Measurements from ENCODE around the gene PDE1C.

The PDE1C gene

DNA sequence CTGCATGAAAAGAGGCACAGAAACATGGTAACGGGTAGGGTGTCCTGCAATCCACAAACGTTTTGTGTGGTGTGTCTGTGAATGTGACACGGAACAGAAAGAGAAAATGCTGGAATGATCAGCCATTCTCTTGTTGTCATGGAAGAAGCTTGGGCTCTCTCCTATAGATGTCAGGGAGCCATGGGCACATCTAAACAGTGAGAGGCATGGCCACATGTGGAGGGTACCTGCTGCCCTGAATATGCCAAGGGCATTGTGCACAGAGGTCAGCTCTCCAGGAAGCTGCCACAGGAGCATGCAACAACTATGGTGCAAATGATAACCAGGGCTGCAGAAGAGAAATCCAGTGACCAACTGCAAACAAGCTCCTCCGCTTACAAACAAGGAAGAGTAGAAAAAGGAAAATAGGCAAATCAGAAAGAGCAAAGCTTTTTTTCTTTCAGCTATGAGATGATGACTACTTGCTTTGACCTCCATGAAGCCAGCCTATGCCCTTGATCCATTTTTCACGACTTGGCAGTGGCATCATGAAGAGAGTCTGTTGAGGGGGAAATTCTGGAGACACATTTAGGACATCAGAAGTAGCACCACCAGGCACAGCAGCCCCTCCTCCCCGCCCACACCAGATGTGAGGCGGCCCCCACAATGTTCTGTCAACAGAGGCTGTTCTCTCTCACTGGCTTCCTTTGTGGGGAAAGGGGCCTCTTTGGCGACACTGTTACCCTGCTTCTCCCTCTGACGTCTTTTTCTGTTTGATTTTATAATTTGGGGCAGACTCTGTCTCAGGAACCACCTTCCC lies 4.8 kb upstream of the PDE1C start:
- no peak for DNase-seq (ENCODE audit: low read depth)

DNA sequence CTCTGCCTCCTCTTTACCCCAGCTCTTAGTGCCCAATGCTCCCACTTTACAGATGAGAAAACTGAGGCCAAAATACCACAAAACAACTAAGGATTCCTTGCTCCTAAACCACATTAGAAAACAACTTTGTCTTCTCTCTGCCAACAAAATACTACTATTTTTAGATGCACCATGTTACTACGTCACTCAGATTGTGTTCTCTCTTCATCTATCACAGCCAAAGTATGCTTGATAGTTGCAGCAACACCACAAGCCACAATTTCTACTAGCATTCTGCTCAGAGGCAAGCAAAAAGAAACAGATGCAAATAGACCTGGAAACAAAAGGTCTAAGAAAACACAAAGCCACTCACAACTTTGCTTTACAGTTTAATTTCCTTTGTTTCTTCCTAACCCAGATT lies 3.3 kb upstream of the PDE1C start:
- peak; percentile 53 for DNase-seq (ENCODE audit: low read depth)

DNA sequence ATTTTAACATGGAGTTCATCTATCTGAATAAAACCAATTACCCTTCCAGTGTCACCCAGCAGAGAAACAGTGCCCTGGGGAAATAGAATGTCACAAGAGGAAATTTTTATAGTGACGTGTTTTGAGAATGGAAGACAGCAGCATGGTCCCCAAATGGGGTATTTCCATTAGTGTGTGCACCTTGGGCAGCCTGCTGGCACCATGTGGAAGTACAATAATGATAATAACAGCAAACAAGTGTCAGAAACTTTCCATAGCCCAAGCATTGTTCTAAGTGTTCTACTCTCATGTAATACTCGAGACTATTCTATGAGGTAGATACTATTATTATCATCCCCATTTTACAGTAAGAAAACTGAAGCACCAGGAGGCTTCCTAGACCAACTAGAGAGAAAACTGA lies 2.2 kb upstream of the PDE1C start:
- DNase-seq (ENCODE audit: low read depth), result no peak

DNA sequence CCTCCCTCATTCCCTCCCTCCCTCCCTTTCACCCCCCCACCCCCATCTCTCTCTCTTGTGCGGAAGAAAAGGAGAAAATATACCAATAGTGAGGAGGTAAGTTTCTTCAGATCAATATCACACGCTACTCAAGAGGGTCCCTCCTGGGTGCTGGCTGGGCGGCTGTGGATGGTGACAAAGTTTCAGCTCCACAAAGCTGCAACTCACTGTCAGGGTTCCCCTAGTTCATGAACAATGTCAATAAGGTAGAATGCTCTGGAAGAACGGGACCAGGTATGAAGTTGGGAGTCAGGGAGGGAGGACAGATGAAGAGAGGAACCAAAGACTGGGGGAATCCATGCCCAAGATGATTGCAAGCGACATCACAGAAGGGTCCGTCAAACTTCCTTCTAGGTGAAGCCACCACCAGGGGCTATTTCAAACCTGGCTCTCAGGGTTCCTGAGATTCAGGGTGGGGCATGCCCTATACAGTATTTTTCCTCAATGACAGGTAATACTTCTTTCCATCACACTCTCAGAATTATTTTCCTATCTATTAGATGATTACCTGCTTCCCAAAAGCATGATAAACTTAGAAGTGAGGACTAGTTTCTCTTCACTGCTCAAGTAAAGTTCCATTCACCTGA lies 1.4 kb upstream of the PDE1C start:
- DNase-seq (ENCODE audit: low read depth), result no peak

DNA sequence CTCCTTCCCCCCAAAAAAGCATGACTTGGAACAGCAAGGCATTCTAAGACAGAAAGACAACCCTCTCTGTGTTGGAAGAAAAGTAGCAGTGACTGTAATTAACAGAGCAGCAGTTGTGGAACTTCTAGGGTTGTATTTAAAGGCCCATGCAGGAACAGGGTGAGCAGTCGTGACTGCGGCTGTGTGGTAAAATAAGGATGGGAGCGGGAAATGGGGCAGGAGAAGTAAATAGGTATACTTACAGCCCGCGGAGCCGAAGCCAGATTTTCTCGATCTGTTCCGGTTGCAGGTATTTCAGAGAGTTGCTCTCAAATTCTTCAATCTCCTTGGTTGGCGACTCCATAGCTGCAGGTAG lies 179 bp downstream of the PDE1C start:
- no peak for DNase-seq (ENCODE audit: low read depth)

DNA sequence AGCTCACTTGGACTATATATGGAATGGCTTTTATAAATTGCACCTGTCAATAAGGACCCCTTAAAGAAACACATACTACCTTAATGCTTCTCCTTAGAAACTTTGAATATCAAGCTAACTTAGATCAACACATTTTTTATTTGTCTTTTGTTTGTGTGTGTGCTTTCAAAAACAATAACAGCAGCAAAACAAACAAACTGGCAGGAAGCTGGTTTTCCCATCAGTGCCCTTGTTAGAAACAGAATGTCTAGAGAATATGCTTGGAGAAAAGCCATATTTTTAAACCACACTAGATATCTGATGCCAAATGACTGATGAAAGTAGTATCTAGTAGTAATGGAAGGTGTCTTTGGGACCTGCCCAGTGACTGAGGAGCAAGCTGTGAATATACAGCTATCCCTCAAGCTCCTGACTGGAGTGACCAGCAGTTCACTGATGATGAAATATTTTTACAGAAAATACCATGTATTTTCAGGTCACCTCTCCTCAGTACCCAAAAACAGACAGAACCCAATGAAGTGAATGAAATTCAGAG lies 1.0 kb downstream of the PDE1C start:
- DNase-seq (ENCODE audit: low read depth), result no peak

DNA sequence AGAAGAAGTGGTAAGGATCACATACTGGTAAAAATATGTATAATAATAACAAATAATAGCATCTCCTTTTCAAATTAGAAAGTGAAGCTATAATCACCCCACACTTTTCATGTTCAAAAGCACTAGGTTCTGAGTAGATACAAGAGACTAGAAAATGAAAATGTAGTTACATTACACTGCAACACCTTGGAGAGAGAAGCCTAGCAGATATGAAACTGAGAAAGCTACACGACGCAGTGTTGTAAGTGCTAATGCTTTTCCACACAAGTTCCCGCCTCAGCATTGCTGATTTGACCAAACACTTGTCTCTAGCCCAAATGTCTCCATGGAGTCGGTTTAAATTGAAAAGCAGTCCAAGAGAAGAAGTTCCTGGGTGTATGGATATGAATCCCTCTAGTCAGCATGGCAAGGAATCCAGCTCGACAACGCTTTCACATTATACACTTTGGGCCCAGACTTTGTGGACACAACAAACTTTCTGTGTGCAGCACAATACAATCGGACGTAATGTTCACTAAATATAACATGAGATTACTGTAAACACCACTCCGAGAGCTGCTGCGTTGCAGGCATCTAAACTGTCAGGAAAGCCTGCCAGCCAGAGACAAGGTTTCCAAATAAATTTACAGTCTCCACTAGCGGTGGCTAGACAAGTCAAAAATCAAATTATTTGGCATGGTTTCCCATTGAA lies 1.7 kb downstream of the PDE1C start:
- no peak for DNase-seq (ENCODE audit: low read depth)

DNA sequence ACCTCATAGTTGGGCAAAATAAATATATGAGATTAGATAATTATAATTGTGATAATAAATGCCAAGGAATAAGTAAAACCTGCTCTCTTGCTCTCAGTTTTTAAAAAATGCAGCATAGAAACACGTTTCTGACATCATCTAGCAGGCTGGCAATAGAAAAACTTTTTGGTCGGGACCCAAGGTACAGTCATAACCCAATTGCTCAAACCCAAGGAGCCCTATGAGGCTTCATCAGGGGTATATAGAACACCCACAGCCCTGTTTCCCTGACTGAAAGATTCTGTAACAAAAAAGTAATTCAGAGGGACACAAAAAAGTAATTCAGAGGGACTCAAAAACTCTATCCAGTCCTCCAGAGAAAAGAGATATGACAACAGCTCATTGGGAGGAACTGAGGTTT lies 3.8 kb downstream of the PDE1C start:
- no peak for DNase-seq (ENCODE audit: low read depth)

DNA sequence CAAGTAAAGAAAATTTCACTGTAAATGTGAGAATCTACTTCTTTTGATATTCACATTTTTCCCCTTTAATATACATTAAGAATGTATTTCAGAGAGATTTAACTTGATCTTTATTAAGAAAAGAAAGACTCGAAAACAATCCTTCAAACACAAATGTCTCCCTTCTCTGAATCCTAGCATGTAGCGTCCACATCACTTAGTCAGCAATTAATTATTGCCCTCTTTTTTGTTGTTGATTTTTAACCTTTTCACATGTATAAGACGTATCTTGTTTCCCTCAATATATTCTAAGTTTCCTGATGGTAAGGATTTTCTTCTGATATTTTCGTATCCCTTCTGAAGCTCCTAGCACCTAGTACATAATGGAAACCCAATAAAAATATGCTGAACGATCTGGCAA lies 6.6 kb downstream of the PDE1C start:
- no peak for DNase-seq (ENCODE audit: low read depth)

DNA sequence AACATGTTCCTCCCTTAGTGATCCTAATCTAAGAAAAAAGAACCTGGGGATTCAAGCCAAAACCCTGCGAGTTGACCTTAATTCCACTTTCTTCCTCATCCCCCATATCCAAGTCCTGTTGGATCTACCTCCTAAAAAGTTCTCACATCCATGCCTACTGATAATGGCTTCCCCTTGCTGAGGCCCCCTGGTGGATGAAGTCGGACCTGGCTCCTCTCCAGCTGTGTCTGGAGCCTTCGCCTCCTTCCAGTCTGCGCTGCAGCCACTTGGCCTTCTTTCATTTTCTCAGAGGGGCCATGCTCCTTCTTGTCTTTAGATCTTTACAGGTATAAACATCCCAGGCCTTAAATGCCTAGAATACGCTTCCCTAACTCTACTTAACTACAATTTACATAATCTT lies 8.1 kb downstream of the PDE1C start:
- no peak for DNase-seq (ENCODE audit: low read depth)

DNA sequence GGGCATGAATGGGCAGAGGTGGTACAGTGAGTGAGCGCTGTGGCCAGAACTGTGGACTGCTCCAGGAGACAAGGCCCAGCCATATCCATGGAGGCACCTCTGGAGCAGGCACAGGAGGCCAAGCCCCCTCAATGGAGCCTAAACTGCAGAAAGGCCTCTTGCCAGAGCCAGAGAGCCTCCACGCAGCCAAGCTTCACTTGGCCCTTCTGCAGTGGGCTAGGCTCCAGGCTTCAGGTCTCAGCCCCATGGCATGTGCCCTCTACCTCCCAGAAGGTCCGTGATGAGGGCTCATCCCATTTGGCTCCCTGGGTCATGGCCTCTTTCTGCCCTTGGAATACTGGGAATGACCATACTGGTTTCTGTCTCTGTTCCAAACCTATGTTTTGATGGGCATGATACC lies 8.9 kb downstream of the PDE1C start:
- no peak for DNase-seq (ENCODE audit: low read depth)

DNA sequence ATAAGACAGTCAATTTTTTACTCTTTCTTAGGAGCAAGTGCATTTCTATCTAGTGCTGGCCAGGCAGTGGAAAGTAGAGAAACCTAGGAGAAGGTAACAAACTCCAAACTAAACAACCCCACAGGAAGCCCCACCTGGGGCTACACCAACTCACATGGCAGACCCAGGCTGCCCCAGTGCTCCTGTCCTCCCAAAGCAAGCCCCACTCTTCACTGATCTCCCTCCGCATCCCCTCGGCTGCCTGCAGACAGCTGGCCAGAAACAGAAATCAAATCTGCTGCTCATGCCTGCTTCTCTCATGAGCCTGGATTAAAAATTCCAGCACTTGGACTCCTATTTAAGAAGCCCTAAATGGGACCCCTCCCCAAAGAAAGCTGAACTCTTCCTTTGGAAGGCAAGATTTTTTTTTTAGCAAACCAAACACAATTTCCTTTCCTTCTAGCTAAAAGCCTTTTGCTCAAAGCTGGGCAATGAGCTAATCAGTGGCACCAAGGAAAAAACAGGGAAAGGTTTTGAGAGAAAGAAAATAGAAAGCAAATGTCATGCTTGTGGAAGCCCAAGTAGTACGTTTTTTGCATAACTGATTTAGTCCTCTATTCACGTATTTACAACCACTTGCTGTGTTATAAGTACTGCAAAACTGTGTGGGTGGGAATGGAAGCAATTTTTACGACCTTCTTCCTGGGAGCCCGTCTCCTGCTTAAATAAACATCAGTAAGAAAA lies 10.8 kb downstream of the PDE1C start:
- DNase-seq (ENCODE audit: low read depth), result peak; percentile 62

DNA sequence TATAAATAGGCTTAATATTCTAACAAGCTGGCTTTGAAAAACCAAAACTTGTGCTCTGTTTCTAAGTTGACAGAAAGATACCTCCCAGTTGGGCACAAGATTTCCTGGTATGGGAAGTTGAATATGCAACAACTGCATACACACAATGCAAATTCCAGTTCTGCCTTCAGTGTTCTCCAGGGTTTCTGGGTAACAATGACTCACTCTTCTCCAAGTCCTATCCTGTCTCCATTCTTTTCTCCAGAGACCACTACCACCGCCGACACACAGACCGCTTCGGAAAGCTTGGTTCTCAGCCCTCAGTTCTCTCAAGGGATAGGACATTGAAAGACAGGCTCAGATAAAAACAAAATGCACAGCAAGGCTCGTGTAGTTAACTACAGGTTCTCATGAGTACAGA lies 12.2 kb downstream of the PDE1C start:
- no peak for DNase-seq (ENCODE audit: low read depth)

DNA sequence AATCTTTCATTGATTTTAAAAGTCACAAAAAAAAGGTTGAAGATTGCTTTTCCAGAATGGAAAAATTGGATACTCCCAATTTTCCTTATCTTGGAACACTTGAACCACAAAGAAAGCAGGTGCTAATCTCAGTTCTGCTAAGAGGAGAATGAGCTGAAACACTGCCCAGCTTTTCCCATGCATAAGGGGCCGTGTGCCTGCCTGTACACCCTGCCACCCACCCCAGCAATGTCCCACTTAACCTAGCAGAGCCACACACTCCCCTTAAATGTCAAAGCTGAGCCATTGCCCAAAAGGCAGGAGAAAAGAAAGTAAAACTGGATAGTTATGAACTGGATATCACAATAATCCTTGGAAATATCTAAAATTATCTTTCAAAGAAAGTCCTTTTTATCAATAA lies 13.4 kb downstream of the PDE1C start:
- no peak for DNase-seq (ENCODE audit: low read depth)

DNA sequence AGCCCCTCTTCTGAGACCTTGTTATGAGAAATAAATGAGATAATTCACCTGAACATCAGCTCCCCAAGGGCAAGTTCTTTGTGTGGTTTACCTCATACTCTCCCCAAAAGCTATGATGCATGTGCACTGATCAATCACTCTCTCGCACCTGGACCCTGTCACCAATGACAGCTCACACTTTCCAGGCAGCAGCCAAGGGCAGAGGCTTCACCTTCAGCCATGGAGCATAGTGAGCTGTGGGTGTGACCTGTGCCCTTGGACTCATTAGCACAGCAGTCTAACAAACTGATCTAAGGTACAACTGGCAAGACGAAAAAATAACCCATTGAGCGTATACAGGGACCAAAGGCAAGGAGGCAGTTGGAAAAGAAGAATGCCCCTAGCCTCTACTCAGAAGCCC lies 17.0 kb downstream of the PDE1C start:
- no peak for DNase-seq (ENCODE audit: low read depth)

DNA sequence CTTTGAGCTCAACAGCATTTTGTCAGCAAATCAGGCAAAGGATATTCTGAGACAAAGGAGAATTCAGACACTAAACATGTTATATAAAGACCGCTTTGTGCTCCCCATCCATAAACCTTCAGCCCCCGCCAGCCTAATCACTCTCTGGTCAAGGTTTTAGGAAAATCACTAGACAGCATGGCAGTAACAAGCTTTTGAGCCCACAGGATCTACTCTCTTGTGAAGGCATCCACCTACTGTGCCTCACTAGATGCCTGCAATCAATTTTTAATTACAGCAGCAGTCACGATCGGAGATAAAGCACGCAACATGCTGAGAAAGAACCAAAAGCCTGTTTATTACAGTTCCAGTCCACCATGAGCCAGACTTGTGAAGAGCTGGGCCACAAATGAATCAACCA lies 19.1 kb downstream of the PDE1C start:
- DNase-seq (ENCODE audit: low read depth), result no peak

DNA sequence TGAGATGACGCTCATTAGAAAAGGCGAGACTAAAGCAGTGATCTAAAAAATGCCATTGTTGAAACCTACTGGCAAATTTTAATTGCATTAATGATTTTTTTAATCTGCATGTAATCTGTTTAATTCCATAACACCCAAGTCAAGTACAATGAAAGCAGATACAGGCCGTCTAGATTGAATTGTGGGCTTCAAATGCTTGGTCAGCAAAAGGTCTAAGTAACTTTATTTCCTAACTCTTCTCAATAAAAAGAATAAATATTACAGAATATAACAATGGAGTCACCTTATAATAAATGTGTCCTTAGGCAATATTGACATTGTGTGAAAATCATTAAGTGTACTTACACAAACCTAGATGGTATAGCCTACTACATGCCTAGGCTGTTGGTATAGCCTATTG lies 20.6 kb downstream of the PDE1C start:
- DNase-seq (ENCODE audit: low read depth), result no peak

DNA sequence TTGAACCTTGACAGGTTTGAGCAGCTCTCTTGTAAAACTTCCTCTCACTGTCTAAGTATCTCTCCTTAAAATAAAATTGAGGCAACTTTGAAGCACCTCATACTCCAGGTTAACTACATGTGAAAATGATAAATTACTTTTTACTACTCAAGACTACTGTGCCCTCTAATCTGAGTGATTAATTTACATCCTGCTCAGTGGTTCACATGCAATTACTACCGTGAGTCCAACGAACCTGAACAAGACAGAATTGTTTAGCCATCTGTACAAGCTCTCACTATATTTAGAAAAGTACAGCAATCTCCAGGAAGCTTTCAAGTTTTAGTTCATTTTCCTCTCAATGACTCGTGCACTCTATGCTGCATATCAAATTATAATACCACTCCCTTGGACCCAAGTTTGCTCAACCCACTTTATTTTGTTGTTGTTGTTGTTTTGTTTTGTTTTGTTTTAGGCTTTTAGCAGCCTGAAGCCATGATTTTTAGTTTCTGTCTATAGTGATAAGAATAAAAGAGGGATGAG lies 21.2 kb downstream of the PDE1C start:
- no peak for DNase-seq (ENCODE audit: low read depth)

DNA sequence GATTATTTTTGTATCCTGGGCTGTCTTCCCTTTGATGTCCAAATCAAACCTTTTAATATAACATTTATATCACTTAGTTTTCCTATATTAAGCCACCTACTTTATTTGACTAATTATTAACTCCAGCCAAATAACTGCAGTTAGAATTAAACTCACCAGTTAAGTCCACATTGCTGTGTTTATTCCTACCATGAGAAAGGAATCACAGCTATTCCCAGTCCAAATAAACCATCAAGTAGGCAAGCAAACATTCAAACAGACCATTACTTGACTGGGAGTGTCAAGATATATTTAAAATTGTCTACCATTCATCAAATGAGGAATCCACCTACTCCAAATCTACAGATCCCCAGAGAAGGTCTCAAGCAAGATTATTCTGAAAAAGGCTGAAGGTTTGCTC lies 22.4 kb downstream of the PDE1C start:
- DNase-seq (ENCODE audit: low read depth), result no peak

DNA sequence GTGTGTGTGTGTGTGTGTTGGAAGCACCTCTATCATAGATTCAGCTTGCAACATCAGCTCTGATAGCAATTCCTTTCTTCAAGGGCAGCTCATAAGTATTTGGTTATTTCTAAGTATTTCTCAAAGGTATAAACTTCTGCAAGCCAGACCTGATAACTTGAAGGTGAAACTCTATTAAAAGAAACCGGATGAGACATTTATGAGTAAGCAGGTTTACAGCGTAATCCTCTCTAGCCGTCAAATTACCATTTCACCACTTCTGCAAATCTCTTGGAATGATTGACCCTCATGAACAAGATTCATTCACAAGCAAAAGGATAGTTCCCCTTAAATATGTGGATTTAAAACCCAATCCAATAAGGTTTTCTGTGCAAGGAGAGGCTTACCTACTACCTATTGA lies 23.1 kb downstream of the PDE1C start:
- no peak for DNase-seq (ENCODE audit: low read depth)

DNA sequence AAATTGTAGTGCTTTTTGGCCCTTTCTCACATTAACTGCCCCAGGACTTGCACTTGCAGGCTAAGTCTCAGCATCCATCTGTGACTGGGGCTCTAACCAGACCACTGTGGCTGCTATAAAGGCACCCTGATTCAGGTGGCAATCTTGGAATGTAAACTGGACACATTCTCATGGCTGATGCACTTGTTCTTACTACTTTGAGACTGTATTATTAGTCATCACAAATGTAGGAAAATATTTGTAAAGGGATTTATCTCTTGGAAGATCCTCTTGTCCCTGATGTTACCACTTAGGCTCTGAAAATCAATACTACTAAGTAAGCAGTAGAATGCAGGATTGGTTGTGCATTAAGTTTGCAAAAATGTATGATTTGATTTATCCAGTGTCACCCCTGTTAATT lies 25.0 kb downstream of the PDE1C start:
- DNase-seq (ENCODE audit: low read depth), result no peak

DNA sequence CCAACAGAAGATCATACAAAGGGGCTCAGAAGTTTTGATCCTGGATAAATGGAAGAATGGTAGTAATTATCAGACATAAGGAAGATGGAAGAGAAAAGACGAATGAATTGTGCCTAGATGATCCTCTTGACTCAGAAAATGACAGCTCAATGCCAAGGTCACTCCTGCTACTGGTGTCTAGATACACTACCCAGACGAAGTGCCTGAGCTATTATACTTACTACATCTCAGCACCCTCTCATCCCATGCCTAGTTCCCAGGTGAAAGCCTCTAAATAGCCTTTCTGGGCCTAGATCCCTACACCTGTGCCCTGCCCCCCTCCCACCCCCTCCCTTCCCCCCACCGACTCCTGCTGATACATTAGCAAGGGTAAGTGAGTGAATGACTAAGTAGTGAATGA lies 25.5 kb downstream of the PDE1C start:
- no peak for DNase-seq (ENCODE audit: low read depth)
